Nephron (organoid): ENCODE measurements around the gene SIK1.

ENCODE experiments used
- H3K27ac Mint-ChIP-seq, 3 experiments: 2 replicates each; pipeline ENCODE4 v1.8.0; 2020; ENCODE audit warnings: mixed read lengths in 3 of 3, mild to moderate bottlenecking in 2 of 3, moderate library complexity in 1 of 3
- H3K27me3 Mint-ChIP-seq: 2 replicates; pipeline ENCODE4 v1.8.0; 2021; ENCODE audit warnings: low read depth, mild to moderate bottlenecking, moderate library complexity, mixed read lengths
- H3K36me3 Mint-ChIP-seq: 2 replicates; pipeline ENCODE4 v1.8.0; 2020; ENCODE audit warnings: low read depth, mixed read lengths
- H3K4me1 Mint-ChIP-seq: 2 replicates; pipeline ENCODE4 v1.8.0; 2020; ENCODE audit warnings: mixed read lengths
- H3K4me3 Mint-ChIP-seq, 3 experiments: 2 replicates each; pipeline ENCODE4 v1.8.0; 2020; ENCODE audit warnings: mild to moderate bottlenecking in 3 of 3, mixed read lengths in 3 of 3, moderate library complexity in 2 of 3
- H3K9me3 Mint-ChIP-seq: 2 replicates; pipeline ENCODE4 v1.8.0; 2020; ENCODE audit warnings: mixed read lengths
- TF ChIP-seq, protein P1 (sequence below), 3 experiments: fragments of 200-600 bp; sonication (generic); IDR thresholded peaks; one replicate each; pipeline ENCODE4 v1.5.0; 2021; ENCODE audit warnings: antibody characterized with exemption in 3 of 3; ENCODE audit not compliant: unreplicated experiment in 3 of 3

SIK1 gene

DNA sequence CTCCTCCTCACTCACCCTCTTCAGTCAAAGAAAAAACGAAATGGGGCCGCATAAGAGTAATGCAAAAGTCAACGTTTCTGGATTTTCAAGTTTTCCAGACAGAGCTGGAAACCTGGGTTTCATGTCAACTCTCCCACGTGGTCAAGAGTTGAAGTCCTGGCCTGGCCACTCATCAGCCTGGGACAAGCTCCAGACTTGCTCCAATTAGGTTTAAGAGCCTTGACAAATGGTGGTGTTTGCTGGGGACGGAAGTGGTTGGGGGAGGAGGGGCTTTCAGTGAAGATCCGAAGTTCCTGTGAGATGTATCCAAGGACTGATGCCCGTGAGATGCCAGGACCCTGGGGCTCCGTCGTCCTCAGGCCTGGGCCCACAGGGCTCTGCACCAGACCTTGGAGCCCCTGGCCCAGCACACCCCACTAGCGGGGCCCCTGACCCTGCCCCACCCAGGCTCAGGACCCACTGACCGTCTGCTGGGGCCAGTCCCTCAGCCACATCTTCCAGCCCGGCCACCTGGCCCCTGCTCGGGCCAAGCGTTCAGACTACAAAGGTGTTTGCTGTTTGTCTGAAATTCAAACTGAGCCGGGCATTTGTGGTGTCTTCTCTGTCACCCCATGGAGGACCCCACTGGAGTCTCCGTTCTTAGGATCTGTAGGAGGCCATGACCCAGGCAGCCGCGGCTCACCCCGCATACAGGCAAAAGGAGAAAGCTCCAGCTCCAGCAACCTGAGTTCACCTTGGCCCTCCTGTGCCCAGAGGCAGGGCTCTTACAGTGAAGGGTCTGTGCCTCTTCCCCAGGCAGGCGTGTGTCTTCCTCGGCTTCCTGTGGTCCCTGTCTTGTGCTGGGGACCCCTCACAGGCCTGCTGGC, 53.3 kb downstream of the SIK1 start:
- Mint-ChIP-seq H3K4me3 (no peak overlapping the region), H3K36me3 (no peaks in the 10 kb centered on the region), H3K27me3 (peaks cover 24% of the 10 kb centered on the region), H3K27ac (no peak overlapping the region), H3K9me3 (no peaks in the 10 kb centered on the region), H3K4me1 (peaks cover 30% of the 10 kb centered on the region)
- TF ChIP-seq, protein P1, sequence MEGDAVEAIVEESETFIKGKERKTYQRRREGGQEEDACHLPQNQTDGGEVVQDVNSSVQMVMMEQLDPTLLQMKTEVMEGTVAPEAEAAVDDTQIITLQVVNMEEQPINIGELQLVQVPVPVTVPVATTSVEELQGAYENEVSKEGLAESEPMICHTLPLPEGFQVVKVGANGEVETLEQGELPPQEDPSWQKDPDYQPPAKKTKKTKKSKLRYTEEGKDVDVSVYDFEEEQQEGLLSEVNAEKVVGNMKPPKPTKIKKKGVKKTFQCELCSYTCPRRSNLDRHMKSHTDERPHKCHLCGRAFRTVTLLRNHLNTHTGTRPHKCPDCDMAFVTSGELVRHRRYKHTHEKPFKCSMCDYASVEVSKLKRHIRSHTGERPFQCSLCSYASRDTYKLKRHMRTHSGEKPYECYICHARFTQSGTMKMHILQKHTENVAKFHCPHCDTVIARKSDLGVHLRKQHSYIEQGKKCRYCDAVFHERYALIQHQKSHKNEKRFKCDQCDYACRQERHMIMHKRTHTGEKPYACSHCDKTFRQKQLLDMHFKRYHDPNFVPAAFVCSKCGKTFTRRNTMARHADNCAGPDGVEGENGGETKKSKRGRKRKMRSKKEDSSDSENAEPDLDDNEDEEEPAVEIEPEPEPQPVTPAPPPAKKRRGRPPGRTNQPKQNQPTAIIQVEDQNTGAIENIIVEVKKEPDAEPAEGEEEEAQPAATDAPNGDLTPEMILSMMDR (IDR thresholded peaks at IDR 0.05; ENCODE audit: unreplicated experiment in 3 of 3): no peak

GRCh38 chr21:43372663-43373361, 54.1 kb downstream of the SIK1 start:
- peaks cover 36% of the 10 kb centered on the region for H3K4me1 Mint-ChIP-seq
- TF ChIP-seq, protein P1 (IDR thresholded peaks at IDR 0.05; ENCODE audit: unreplicated experiment in 3 of 3): no peak
- no peaks in the 10 kb centered on the region for H3K9me3 Mint-ChIP-seq
- no peaks in the 10 kb centered on the region for H3K36me3 Mint-ChIP-seq
- H3K27me3 Mint-ChIP-seq: peaks cover 25% of the 10 kb centered on the region
- no peak overlapping the region for H3K27ac Mint-ChIP-seq
- H3K4me3 Mint-ChIP-seq: no peak overlapping the region

- Mint-ChIP-seq H3K4me3 (no peak overlapping the region), H3K27me3 (peaks cover 25% of the 10 kb centered on the region), H3K36me3 (no peaks in the 10 kb centered on the region), H3K4me1 (peaks cover 42% of the 10 kb centered on the region), H3K9me3 (no peaks in the 10 kb centered on the region), H3K27ac (peak overlapping the region in 1 of 3 experiments; percentile 78)
- TF ChIP-seq, protein P1 (IDR thresholded peaks at IDR 0.05; ENCODE audit: unreplicated experiment in 3 of 3): no peak
Observed at GRCh38 chr21:43371786-43372185, 55.1 kb downstream of the SIK1 start.

- H3K4me1 Mint-ChIP-seq: peaks cover 49% of the 10 kb centered on the region
- H3K27me3 Mint-ChIP-seq: peaks cover 27% of the 10 kb centered on the region
- H3K4me3 Mint-ChIP-seq: peak overlapping the region in 1 of 3 experiments; percentile 45
- H3K36me3 Mint-ChIP-seq: no peaks in the 10 kb centered on the region
- peak overlapping the region; percentile 17 to 78 (median 75) for H3K27ac Mint-ChIP-seq
- H3K9me3 Mint-ChIP-seq: no peaks in the 10 kb centered on the region
- TF ChIP-seq, protein P1 (IDR thresholded peaks at IDR 0.05; ENCODE audit: unreplicated experiment in 3 of 3): no peak
Observed at GRCh38 chr21:43370888-43371570, 55.9 kb downstream of the SIK1 start.

DNA sequence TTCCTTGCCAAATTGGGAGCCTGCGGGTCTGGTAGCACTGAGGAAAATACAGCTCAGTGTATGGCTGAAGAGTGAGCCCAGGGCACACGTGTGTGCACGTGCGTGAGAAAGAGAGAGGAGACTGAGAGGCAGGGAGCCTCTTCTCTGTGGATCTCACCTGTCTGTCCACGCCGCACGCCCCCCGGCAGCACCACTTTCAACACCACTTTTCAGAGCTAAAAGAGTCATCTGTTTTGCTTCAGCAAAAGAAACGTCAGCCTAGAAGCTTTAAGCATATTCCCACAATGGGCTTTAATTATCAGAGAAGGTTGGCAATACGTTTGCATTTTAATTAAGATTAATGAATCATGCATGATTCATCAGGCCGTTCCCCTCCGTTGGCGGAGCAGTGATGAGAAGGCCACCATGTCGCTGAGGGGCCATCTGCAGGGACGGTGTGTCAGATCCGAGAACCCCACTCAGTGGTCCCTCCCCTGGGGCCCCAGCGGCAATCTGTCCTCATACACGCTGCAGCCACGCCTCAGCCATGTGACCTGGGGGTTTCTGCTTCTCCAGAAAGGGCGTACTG, 56.8 kb downstream of the SIK1 start:
- Mint-ChIP-seq H3K36me3 (no peaks in the 10 kb centered on the region), H3K9me3 (no peaks in the 10 kb centered on the region), H3K27ac (peak overlapping the region in 2 of 3 experiments; percentile 54 to 78), H3K4me1 (peaks cover 57% of the 10 kb centered on the region), H3K27me3 (peaks cover 28% of the 10 kb centered on the region), H3K4me3 (peak overlapping the region in 1 of 3 experiments; percentile 48)
- TF ChIP-seq, protein P1 (IDR thresholded peaks at IDR 0.05; ENCODE audit: unreplicated experiment in 3 of 3): no peak
